ENCODE data around the gene COL6A2. TPM values are rescaled to one million over a fixed set of nuclear protein-coding genes. Genes with fewer than 3 reads are reported as not detected.

COL6A2 gene
- total RNA-seq, 1 experiment from 2014 or later, result 15.0 TPM

DNA sequence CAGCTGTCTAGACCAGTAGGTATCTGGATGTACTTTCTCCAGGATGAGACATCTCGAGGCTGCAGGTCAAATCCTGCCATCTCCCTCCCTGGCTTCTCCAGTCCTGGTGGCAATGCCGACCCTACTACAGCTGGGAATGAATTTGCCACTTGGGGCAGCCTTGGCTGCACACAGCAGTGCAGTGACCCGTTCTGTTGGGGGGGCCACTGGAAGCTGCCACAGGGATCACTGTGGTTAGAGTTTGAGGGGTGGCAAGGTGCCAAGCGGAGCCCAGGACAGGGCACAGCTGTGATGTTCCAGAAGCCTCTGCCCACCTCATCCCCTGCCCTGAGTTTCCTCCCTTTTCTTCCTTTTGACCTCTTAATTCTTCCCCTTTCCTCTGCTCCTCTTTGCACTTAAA, 17.1 kb downstream of the COL6A2 start:
- H3K9me3 ChIP-seq (ENCODE audit: low read depth, low read length, poor library complexity, severe bottlenecking), result no peaks in the 10 kb centered on the region
- no peaks in the 10 kb centered on the region for H3K4me1 ChIP-seq (ENCODE audit: insufficient read depth, low read length, poor library complexity, severe bottlenecking)
- TF ChIP-seq EZH2 (IDR thresholded peaks at IDR 0.05; ENCODE audit: borderline replicate concordance, low read depth, low read length, poor library complexity, severe bottlenecking), result no peak
- TF ChIP-seq, protein P1, sequence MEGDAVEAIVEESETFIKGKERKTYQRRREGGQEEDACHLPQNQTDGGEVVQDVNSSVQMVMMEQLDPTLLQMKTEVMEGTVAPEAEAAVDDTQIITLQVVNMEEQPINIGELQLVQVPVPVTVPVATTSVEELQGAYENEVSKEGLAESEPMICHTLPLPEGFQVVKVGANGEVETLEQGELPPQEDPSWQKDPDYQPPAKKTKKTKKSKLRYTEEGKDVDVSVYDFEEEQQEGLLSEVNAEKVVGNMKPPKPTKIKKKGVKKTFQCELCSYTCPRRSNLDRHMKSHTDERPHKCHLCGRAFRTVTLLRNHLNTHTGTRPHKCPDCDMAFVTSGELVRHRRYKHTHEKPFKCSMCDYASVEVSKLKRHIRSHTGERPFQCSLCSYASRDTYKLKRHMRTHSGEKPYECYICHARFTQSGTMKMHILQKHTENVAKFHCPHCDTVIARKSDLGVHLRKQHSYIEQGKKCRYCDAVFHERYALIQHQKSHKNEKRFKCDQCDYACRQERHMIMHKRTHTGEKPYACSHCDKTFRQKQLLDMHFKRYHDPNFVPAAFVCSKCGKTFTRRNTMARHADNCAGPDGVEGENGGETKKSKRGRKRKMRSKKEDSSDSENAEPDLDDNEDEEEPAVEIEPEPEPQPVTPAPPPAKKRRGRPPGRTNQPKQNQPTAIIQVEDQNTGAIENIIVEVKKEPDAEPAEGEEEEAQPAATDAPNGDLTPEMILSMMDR (conservative IDR thresholded peaks at IDR 0.05; ENCODE audit: low read depth, low read length), result no peak
- no peaks in the 10 kb centered on the region for H3K36me3 ChIP-seq (ENCODE audit: insufficient read depth, low read length, poor library complexity, severe bottlenecking)
- DNase-seq (ENCODE audit: low spot score), result no peak
- no TSS peak for BruUV-seq (replicated peaks)
- no peak overlapping the region for H3K27ac ChIP-seq (ENCODE audit: low read depth, low read length, poor library complexity, severe bottlenecking)
- intact Hi-C loops (cut with micrococcal nuclease; ENCODE audit: unreplicated experiment), result no loop called here
- H3K27me3 ChIP-seq (replicated peaks; ENCODE audit: insufficient read depth, low read depth, low read length, poor library complexity), result no peaks in the 10 kb centered on the region
- POLR2A ChIA-PET (ENCODE audit: low non-redundant PET), result no interaction called here
- CTCF ChIA-PET, result no interaction called here
- H3K4me3 ChIP-seq (ENCODE audit: low read depth, low read length, poor library complexity, severe bottlenecking), result no peak overlapping the region

DNA sequence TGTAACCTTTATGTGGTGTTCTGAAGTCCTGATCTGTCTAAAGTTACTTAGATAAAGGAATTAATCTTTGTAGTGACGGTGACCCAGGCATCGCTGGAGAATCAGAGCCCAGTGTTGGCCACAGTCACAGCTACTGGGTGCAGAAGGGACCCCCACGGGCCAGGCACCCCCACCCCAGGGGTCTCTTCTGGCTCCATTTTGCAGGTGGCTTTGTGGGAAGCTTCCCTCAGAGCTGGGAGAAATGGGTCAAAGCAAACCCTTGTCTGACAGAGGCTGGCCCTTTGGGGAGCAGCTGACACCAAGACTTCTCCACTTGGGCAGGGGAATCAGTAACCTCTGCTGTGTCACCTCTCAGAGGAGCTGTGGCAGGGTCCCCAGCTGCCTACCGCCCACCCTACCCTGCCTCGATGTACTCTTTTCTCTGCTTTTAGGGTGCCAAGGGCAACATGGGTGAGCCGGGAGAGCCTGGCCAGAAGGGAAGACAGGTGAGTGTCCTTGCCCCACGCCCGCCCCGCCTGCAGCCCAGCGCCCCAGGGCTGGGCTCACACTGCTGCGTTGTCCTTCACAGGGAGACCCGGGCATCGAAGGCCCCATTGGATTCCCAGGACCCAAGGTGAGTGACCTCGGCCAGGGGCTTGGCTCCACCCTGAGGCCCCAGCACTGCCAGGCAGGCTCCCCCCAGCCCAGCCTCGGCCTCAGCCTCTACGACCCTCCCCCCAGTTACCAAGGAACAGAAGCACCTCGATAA, 17.7 kb downstream of the COL6A2 start:
- TF ChIP-seq, protein P1 (conservative IDR thresholded peaks at IDR 0.05; ENCODE audit: low read depth, low read length), result no peak
- no peak for TF ChIP-seq EZH2 (IDR thresholded peaks at IDR 0.05; ENCODE audit: borderline replicate concordance, low read depth, low read length, poor library complexity, severe bottlenecking)
- Histone ChIP-seq H3K4me1 (ENCODE audit: insufficient read depth, low read length, poor library complexity, severe bottlenecking) (no peaks in the 10 kb centered on the region), H3K4me3 (ENCODE audit: low read depth, low read length, poor library complexity, severe bottlenecking) (no peak overlapping the region), H3K9me3 (ENCODE audit: low read depth, low read length, poor library complexity, severe bottlenecking) (no peaks in the 10 kb centered on the region), H3K27me3 (replicated peaks; ENCODE audit: insufficient read depth, low read depth, low read length, poor library complexity) (no peaks in the 10 kb centered on the region), H3K27ac (ENCODE audit: low read depth, low read length, poor library complexity, severe bottlenecking) (no peak overlapping the region), H3K36me3 (ENCODE audit: insufficient read depth, low read length, poor library complexity, severe bottlenecking) (no peaks in the 10 kb centered on the region)
- intact Hi-C loops (cut with micrococcal nuclease; ENCODE audit: unreplicated experiment), result no loop called here
- no TSS peak for BruUV-seq (replicated peaks)
- no peak for DNase-seq (ENCODE audit: low spot score)
- CTCF ChIA-PET, result no interaction called here
- POLR2A ChIA-PET (ENCODE audit: low non-redundant PET), result no interaction called here

DNA sequence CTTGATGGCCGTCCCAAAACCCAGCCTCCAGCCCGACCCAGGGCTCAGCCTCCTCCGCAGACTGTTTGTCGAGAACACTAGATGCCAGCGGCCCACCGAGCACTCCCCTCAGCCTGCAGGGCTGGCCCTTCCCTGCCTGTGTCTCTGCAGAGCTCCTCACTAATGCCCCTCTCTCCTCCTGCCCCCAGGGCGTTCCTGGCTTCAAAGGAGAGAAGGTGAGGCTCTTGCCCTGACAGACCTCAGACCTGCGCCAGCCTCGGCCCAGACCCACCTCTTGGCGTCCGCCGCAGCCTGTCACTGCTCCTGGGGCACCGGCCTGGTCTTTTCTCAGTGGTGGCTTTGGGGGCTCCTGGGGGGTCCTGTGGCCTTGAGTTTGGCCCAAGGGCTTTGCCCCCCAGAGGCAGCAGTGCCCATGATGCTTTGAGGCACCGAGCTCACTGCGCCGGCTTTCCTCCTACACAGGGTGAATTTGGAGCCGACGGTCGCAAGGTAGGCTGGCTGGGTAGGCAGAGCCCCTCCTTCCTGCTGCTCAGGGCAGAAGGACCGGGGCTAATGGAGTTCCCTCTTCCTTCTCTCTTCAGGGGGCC, 18.4 kb downstream of the COL6A2 start:
- DNase-seq (ENCODE audit: low spot score), result no peak
- intact Hi-C loops (cut with micrococcal nuclease; ENCODE audit: unreplicated experiment), result no loop called here
- ChIA-PET CTCF (no interaction called here), POLR2A (ENCODE audit: low non-redundant PET) (no interaction called here)
- H3K9me3 ChIP-seq (ENCODE audit: low read depth, low read length, poor library complexity, severe bottlenecking), result no peaks in the 10 kb centered on the region
- no peaks in the 10 kb centered on the region for H3K27me3 ChIP-seq (replicated peaks; ENCODE audit: insufficient read depth, low read depth, low read length, poor library complexity)
- BruUV-seq (replicated peaks), result no TSS peak
- H3K36me3 ChIP-seq (ENCODE audit: insufficient read depth, low read length, poor library complexity, severe bottlenecking), result no peaks in the 10 kb centered on the region
- H3K4me3 ChIP-seq (ENCODE audit: low read depth, low read length, poor library complexity, severe bottlenecking), result no peak overlapping the region
- TF ChIP-seq, protein P1 (conservative IDR thresholded peaks at IDR 0.05; ENCODE audit: low read depth, low read length), result no peak
- TF ChIP-seq EZH2 (IDR thresholded peaks at IDR 0.05; ENCODE audit: borderline replicate concordance, low read depth, low read length, poor library complexity, severe bottlenecking), result no peak
- no peak overlapping the region for H3K27ac ChIP-seq (ENCODE audit: low read depth, low read length, poor library complexity, severe bottlenecking)
- no peaks in the 10 kb centered on the region for H3K4me1 ChIP-seq (ENCODE audit: insufficient read depth, low read length, poor library complexity, severe bottlenecking)
